ENCODE data around the gene MARF1. TPM values are rescaled to one million over a fixed set of nuclear protein-coding genes. Genes with fewer than 3 reads are reported as not detected.

The MARF1 gene
- polyA plus RNA-seq, 1 experiment = 31.6 TPM

- CTCF ChIA-PET = interaction anchor here (0.6 kb wide), 1 partner anchor 460 kb away, joined by 3 read pairs; no protein-coding TSS in a partner anchor
- POLR2A ChIA-PET = no interaction called here
- TF ChIP-seq, protein P1, sequence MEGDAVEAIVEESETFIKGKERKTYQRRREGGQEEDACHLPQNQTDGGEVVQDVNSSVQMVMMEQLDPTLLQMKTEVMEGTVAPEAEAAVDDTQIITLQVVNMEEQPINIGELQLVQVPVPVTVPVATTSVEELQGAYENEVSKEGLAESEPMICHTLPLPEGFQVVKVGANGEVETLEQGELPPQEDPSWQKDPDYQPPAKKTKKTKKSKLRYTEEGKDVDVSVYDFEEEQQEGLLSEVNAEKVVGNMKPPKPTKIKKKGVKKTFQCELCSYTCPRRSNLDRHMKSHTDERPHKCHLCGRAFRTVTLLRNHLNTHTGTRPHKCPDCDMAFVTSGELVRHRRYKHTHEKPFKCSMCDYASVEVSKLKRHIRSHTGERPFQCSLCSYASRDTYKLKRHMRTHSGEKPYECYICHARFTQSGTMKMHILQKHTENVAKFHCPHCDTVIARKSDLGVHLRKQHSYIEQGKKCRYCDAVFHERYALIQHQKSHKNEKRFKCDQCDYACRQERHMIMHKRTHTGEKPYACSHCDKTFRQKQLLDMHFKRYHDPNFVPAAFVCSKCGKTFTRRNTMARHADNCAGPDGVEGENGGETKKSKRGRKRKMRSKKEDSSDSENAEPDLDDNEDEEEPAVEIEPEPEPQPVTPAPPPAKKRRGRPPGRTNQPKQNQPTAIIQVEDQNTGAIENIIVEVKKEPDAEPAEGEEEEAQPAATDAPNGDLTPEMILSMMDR (IDR thresholded peaks at IDR 0.05; ENCODE audit: low read depth, low read length) = no peak
- no peak for DNase-seq (ENCODE audit: low read depth, low spot score)
- no peak overlapping the region for H3K4me3 ChIP-seq (ENCODE audit: low read depth, low read length)
- H3K27ac ChIP-seq (ENCODE audit: low read depth, low read length) = no peak overlapping the region
- no peaks in the 10 kb centered on the region for H3K27me3 ChIP-seq (ENCODE audit: control insufficient read depth, insufficient read depth, low read length)
- H3K9me3 ChIP-seq (ENCODE audit: control insufficient read depth, insufficient read depth, low read length) = peaks cover 16% of the 10 kb centered on the region
Measured at GRCh38 chr16:15585956-15586355, 57.0 kb downstream of the MARF1 start.

GRCh38 chr16:15583526-15583925, 59.4 kb downstream of the MARF1 start:
- ChIA-PET CTCF (no interaction called here), POLR2A (no interaction called here)
- TF ChIP-seq, protein P1 (IDR thresholded peaks at IDR 0.05; ENCODE audit: low read depth, low read length) = no peak

DNA sequence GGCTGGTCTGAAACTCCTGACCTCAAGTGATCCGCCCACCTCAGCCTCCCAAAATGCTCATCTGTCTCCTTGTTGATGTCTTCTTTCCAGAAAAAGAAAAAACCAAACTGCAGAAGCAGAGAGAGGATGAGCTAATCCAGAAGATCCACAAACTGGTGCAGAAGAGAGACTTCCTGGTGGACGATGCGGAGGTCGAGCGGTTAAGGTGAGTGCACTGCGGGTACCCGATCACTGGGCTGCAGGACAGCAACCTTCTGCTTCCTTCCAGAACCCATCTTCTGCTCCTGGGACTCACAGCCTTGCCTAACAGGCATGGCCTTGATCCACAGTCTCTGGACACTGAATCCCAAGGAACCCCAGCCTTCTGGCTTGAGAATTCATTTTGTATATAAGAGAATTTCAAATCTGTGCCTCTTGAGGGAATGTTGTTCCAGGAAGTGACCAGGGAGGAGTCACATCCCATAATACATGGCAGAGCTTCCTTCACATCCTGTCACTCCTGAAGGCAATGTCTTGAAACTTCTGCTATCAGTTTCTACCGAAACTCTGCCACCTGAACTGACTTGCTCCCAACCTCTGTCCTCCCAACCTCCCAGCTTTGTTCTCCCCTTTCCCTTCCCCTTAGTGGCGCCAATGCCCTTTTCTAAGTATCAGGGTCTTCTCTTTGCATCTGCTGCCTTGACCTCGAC, 61.7 kb downstream of the MARF1 start:
- TF ChIP-seq, protein P1 (IDR thresholded peaks at IDR 0.05; ENCODE audit: low read depth, low read length) = no peak
- CTCF ChIA-PET = no interaction called here
- POLR2A ChIA-PET = no interaction called here

More at GRCh38 chr16:15583526-15583925, 59.4 kb downstream of the MARF1 start:
- Histone ChIP-seq H3K9me3 (ENCODE audit: control insufficient read depth, insufficient read depth, low read length) (peaks cover 16% of the 10 kb centered on the region), H3K4me3 (ENCODE audit: low read depth, low read length) (no peak overlapping the region), H3K27ac (ENCODE audit: low read depth, low read length) (no peak overlapping the region), H3K27me3 (ENCODE audit: control insufficient read depth, insufficient read depth, low read length) (no peaks in the 10 kb centered on the region)
- no peak for DNase-seq (ENCODE audit: low read depth, low spot score)

GRCh38 chr16:15578824-15579223, 64.1 kb downstream of the MARF1 start:
- no peaks in the 10 kb centered on the region for H3K9me3 ChIP-seq (ENCODE audit: control insufficient read depth, insufficient read depth, low read length)
- CTCF ChIA-PET = no interaction called here
- TF ChIP-seq, protein P1 (IDR thresholded peaks at IDR 0.05; ENCODE audit: low read depth, low read length) = no peak

More for the DNA sequence above, 61.7 kb downstream of the MARF1 start:
- peaks cover 1% of the 10 kb centered on the region for H3K9me3 ChIP-seq (ENCODE audit: control insufficient read depth, insufficient read depth, low read length)
- no peak overlapping the region for H3K4me3 ChIP-seq (ENCODE audit: low read depth, low read length)
- no peak overlapping the region for H3K27ac ChIP-seq (ENCODE audit: low read depth, low read length)
- H3K27me3 ChIP-seq (ENCODE audit: control insufficient read depth, insufficient read depth, low read length) = no peaks in the 10 kb centered on the region
- no peak for DNase-seq (ENCODE audit: low read depth, low spot score)

More at GRCh38 chr16:15578824-15579223, 64.1 kb downstream of the MARF1 start:
- no peak overlapping the region for H3K27ac ChIP-seq (ENCODE audit: low read depth, low read length)
- H3K4me3 ChIP-seq (ENCODE audit: low read depth, low read length) = no peak overlapping the region
- no peaks in the 10 kb centered on the region for H3K27me3 ChIP-seq (ENCODE audit: control insufficient read depth, insufficient read depth, low read length)
- POLR2A ChIA-PET = no interaction called here
- no peak for DNase-seq (ENCODE audit: low read depth, low spot score)

Measured in AG04450 (cell line).